ENCODE measurements around the gene DHRS11. TPM values are rescaled to one million over a fixed set of nuclear protein-coding genes. Genes with fewer than 3 reads are reported as not detected.

Gene DHRS11
- total RNA-seq, 4 donors from 2014 or later = 63.5 to 436 (median 424) TPM

DNA sequence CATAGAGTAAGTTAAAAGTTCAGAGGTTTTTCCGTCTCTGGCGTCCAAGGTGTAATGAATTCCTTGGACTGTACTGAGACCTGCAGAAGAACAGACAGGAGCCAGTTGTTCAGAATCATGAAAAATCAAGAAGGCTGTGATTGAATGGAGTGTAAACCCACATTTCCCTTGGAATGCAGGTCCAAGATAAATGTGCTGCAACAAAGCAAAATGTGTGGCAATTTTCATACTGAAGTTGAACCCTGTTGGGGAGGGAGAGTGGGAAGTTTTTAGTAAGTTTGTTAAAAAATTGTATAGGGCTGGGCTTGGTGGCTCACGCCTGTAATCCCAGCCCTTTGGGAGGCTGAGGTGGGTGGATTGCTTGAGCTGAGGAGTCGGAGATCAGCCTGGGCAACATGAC lies 25.6 kb upstream of the DHRS11 start:
- Histone ChIP-seq H3K27me3 (no peaks in the 10 kb centered on the region), H3K9me3 (no peaks in the 10 kb centered on the region), H3K27ac (no peak overlapping the region), H3K4me1 (no peaks in the 10 kb centered on the region), H3K4me3 (no peak overlapping the region), H3K36me3 (peaks cover 0 to 77% (median 0%) of the 10 kb centered on the region in 3 donors)
- no peak for DNase-seq
- TF ChIP-seq, protein P1, sequence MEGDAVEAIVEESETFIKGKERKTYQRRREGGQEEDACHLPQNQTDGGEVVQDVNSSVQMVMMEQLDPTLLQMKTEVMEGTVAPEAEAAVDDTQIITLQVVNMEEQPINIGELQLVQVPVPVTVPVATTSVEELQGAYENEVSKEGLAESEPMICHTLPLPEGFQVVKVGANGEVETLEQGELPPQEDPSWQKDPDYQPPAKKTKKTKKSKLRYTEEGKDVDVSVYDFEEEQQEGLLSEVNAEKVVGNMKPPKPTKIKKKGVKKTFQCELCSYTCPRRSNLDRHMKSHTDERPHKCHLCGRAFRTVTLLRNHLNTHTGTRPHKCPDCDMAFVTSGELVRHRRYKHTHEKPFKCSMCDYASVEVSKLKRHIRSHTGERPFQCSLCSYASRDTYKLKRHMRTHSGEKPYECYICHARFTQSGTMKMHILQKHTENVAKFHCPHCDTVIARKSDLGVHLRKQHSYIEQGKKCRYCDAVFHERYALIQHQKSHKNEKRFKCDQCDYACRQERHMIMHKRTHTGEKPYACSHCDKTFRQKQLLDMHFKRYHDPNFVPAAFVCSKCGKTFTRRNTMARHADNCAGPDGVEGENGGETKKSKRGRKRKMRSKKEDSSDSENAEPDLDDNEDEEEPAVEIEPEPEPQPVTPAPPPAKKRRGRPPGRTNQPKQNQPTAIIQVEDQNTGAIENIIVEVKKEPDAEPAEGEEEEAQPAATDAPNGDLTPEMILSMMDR (IDR thresholded peaks at IDR 0.05) = no peak
- TF ChIP-seq POLR2A (IDR thresholded peaks at IDR 0.05) = no peak

DNA sequence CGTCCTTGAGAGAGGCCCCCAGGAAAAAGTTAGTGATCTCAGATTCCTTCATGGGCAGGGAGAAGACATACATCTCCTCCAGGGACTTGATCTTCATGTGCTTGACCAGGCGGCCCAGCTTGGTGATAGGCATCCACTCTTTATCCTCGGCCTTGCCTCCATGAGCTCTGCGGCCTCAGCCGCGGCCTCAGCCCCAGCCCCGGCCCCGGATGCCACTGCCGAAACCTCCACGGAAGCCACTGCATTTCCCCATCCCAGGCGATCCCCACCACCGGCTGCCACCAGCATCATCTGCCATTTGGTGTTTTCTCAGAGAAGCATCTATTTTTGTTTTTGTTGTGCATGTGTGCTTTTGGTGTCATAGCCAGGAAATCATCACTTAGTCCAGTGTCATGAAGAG lies 16.7 kb upstream of the DHRS11 start:
- no peak for DNase-seq
- Histone ChIP-seq H3K9me3 (no peaks in the 10 kb centered on the region), H3K4me3 (no peak overlapping the region), H3K36me3 (peaks cover 0 to 82% (median 0%) of the 10 kb centered on the region in 3 donors), H3K27ac (no peak overlapping the region), H3K27me3 (no peaks in the 10 kb centered on the region), H3K4me1 (no peaks in the 10 kb centered on the region)
- no peak for TF ChIP-seq POLR2A (IDR thresholded peaks at IDR 0.05)
- TF ChIP-seq, protein P1 (IDR thresholded peaks at IDR 0.05) = no peak

DNA sequence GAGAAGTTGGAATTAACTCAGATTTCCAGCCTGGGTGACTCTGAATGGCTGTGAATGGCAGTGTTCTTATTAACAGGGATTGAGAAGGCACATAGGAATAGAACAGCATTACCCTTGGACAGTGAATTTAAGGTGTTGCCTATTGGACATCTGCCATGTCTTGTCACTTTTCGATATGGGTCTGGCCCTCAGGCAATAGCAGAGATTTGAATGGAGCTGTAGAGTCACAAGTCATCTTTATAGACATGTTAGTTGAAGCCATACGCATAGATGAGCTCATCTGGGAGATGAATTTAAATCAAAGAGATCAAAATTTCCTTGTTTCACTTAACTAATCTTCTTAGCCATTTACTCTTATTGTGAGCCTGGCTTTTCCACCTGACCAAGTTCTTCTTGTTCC lies 14.9 kb upstream of the DHRS11 start:
- H3K27ac ChIP-seq = no peak overlapping the region
- no peak for DNase-seq
- TF ChIP-seq, protein P1 (IDR thresholded peaks at IDR 0.05) = no peak
- no peak for TF ChIP-seq POLR2A (IDR thresholded peaks at IDR 0.05)
- H3K4me1 ChIP-seq = no peaks in the 10 kb centered on the region
- no peak overlapping the region for H3K4me3 ChIP-seq
- no peaks in the 10 kb centered on the region for H3K9me3 ChIP-seq
- peaks cover 0 to 82% (median 0%) of the 10 kb centered on the region in 3 donors for H3K36me3 ChIP-seq
- no peaks in the 10 kb centered on the region for H3K27me3 ChIP-seq

DNA sequence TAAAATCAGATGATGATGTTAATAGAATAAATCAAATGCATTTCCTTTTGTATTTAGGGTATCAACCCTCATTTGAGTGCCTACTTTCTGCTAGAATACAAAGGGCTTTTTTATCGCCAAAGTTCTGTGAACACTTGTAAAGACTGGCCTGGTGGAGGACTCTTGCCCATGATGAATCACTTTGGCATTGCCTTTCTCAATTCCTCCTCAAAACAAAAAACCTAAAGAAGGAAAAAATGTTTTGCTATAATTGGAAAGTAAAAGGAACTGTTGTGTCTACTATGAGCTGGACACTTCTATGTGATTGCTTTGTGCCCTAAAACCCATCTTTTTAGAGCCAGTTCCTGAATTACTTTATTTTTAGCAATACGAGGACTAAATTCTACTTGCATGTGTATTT lies 13.0 kb upstream of the DHRS11 start:
- no peaks in the 10 kb centered on the region for H3K27me3 ChIP-seq
- H3K36me3 ChIP-seq = peaks cover 0 to 83% (median 0%) of the 10 kb centered on the region in 3 donors
- no peaks in the 10 kb centered on the region for H3K9me3 ChIP-seq
- peaks cover 0 to 5% (median 0%) of the 10 kb centered on the region in 4 donors for H3K4me1 ChIP-seq
- no peak overlapping the region for H3K27ac ChIP-seq
- DNase-seq = no peak
- no peak overlapping the region for H3K4me3 ChIP-seq
- TF ChIP-seq, protein P1 (IDR thresholded peaks at IDR 0.05) = no peak
- TF ChIP-seq POLR2A (IDR thresholded peaks at IDR 0.05) = no peak

DNA sequence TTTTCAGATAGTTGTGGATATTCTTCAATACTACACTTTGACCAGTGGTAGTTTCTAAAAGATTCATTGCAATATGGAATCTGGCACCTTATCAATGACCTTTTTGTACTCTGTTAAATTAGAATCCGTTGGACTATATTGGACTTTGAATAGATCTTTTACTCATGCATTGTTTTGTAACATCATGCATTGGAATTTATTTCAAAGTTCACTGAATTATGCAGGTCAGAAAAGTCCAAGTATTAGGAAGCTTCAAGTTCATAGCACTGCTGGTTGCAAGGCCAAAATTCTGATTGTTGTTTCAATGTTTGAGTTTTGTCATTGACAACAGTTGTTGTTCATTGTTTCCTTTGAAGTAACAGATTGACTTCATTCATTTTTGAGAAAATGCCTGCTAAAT lies 7.9 kb upstream of the DHRS11 start:
- DNase-seq = no peak
- Histone ChIP-seq H3K4me1 (peaks cover 0 to 10% (median 0%) of the 10 kb centered on the region in 4 donors), H3K9me3 (no peaks in the 10 kb centered on the region), H3K27me3 (no peaks in the 10 kb centered on the region), H3K36me3 (peaks cover 0 to 98% (median 2%) of the 10 kb centered on the region in 3 donors), H3K27ac (peak overlapping the region in 1 of 4 donors; percentile 47), H3K4me3 (no peak overlapping the region)
- TF ChIP-seq POLR2A (IDR thresholded peaks at IDR 0.05) = no peak
- TF ChIP-seq, protein P1 (IDR thresholded peaks at IDR 0.05) = no peak

DNA sequence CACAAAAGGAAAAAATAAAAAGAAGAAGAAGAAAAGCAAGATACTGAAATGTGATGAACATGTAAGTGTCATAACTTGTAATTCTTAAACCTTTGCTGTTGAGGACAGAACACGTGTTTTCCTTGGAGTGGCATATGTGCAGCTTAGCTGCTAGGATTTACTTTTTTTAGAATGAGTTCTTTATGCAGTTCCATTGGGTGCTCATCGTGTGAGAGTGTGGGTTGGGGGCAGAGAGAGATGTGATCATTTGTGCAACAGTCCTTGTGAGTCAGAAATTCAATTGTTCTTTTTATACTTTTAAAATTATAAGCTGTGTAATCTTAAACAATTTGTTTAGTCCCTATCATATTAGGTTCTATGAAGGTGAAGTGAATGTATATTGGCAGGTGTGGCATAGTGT lies 5.5 kb upstream of the DHRS11 start:
- Histone ChIP-seq H3K4me3 (no peak overlapping the region), H3K27me3 (no peaks in the 10 kb centered on the region), H3K36me3 (peaks cover 0 to 82% (median 2%) of the 10 kb centered on the region in 3 donors), H3K4me1 (peaks cover 0 to 16% (median under 1%) of the 10 kb centered on the region in 4 donors), H3K9me3 (no peaks in the 10 kb centered on the region), H3K27ac (no peak overlapping the region)
- TF ChIP-seq, protein P1 (IDR thresholded peaks at IDR 0.05) = no peak
- no peak for TF ChIP-seq POLR2A (IDR thresholded peaks at IDR 0.05)
- no peak for DNase-seq

Measured in Peyer's patch (tissue), 4 donors.